RWPE1 (cell line): ENCODE measurements around the gene HYOU1.
A peak's percentile ranks its signal among the peaks of the same experiment; 100 is the strongest.
"Not testable (repeated sequence)": the region's sequence is repeated elsewhere in the genome, so short reads cannot be mapped to it uniquely, and the experiment has no call there.

Experiments
- CTCF ChIA-PET: fragments of 350-600 bp; sonication (Branson Sonifier 250); formaldehyde crosslinking; extraction: SDS; loops from one replicate; lab custom pipeline; 2021; lab: Yijun Ruan, JAX
- POLR2A ChIA-PET: fragments of 400-600 bp; formaldehyde crosslinking; extraction: SDS; loops from one replicate; lab custom pipeline; 2020; ENCODE audit warnings: antibody characterized with exemption; ENCODE audit not compliant: low non-redundant PET; lab: Yijun Ruan, JAX
- DNase-seq: peaks from one replicate; pipeline ENCODE4 v3.0.0; 2012; ENCODE audit warnings: low spot score
- H3K27ac ChIP-seq: fragments of 450-650 bp; 2 replicates; pipeline ENCODE4 v1.5.1; 2017
- TF ChIP-seq, protein P1 (sequence below): fragments of 450-650 bp; conservative IDR thresholded peaks from 2 replicates; pipeline ENCODE4 v1.5.1; 2017; ENCODE audit warnings: low read depth, mild to moderate bottlenecking

The HYOU1 gene

DNA sequence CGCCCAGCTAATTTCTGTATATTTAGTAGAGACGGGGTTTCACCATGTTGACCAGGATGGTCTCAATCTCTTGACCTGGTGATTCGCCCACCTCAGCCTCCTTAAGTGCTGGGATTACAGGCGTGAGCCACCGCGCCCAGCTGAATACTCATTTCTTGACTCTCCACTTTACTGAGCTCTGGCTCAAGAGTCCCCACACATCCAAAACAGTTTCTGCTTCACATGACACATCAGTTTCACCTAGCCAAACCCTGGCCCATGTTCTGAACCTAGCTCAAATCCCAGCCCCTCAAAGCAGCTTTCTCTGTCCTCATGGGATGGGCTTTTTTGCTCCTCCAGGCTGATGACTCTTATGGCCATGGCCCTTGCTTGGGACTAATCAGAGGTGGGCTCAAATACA is 9.8 kb downstream of the HYOU1 start:
- CTCF ChIA-PET: interaction anchor here (0.5 to 1.2 kb wide), 3 partner anchors 9 to 389 kb away, joined by 3 to 5 read pairs (median 3); no protein-coding TSS in a partner anchor
- POLR2A ChIA-PET: interaction anchor here (0.7 to 1.3 kb wide), 2 partner anchors 9 to 21 kb away, joined by 3 to 8 read pairs; partner anchors contain the start of genes HYOU1 and VPS11
- H3K27ac ChIP-seq: no peak overlapping the region
- DNase-seq: no peak
- TF ChIP-seq, protein P1, sequence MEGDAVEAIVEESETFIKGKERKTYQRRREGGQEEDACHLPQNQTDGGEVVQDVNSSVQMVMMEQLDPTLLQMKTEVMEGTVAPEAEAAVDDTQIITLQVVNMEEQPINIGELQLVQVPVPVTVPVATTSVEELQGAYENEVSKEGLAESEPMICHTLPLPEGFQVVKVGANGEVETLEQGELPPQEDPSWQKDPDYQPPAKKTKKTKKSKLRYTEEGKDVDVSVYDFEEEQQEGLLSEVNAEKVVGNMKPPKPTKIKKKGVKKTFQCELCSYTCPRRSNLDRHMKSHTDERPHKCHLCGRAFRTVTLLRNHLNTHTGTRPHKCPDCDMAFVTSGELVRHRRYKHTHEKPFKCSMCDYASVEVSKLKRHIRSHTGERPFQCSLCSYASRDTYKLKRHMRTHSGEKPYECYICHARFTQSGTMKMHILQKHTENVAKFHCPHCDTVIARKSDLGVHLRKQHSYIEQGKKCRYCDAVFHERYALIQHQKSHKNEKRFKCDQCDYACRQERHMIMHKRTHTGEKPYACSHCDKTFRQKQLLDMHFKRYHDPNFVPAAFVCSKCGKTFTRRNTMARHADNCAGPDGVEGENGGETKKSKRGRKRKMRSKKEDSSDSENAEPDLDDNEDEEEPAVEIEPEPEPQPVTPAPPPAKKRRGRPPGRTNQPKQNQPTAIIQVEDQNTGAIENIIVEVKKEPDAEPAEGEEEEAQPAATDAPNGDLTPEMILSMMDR: no peak

DNA sequence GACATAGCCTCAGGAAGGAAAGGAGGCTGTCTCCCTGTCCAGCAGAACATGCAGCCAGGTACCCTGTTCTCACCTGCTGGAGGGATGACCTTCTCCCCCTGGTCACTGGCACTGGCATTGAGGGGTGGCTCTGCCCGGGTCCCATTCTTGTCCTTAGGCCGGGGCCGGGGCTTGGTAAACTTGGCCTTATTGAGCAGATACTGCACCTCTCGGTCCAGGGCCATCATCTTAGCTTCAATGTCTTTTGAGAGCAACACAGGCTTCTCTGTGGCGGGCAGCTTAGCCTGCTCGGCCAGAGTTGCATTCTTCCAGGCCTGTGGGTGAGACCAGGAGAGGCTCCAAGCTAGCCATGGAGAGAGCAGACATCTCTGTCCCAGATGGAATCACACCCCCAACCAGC is 10.5 kb downstream of the HYOU1 start:
- POLR2A ChIA-PET: interaction anchor here (0.6 kb wide), 1 partner anchor 331 kb away, joined by 3 read pairs; no protein-coding TSS in a partner anchor
- H3K27ac ChIP-seq: no peak overlapping the region; the same call in 1 of the 2 replicates
- DNase-seq: no peak
- TF ChIP-seq, protein P1: no peak
- CTCF ChIA-PET: no interaction called here

DNA sequence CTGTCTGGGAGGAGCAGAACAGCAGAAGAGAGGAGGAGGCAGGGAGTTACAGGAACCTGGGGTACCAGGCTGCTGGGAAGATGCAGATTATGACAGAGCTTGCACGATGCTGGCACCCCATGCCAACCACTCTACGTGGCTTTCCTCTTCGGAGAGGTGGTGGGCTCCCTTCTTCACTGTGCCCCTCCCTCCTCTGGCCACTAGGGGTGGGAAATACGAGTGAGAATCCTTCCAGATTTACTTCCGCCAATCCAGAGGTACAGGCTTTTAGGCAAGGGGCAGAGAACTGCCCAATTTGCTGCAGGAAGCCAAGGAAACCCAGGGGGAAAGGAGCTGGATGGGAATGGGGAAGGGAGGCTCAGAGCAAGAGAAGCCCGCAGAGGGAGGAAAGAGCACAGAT is 12.3 kb downstream of the HYOU1 start:
- TF ChIP-seq, protein P1: no peak
- POLR2A ChIA-PET: no interaction called here
- H3K27ac ChIP-seq: no peak overlapping the region
- DNase-seq: no peak
- CTCF ChIA-PET: no interaction called here

DNA sequence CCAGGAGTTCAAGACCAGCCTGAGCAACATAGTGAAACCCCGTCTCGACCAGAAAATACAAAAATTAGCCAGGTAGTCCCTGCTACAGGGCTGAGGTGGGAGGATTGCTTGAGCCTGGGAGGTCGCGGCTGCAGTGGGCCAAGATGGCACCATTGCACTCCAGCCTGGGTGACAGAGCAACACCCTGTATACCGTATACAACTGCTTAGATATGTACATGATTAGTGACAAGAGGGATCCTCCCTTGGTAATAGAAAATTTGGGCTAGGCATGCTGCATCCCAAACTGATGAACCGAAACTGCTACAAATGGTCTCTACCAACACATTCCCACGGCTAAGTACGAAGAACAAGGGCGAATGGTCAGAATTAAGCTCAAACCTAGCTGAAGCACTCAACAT is 14.1 kb downstream of the HYOU1 start:
- POLR2A ChIA-PET: no interaction called here
- 0 out of 2 replicates have a peak overlapping the region, but pooled peaks have one; percentile 10 for H3K27ac ChIP-seq
- no peak for DNase-seq
- TF ChIP-seq, protein P1: no peak
- CTCF ChIA-PET: interaction anchor here (0.6 kb wide), 2 partner anchors 142 to 624 kb away, joined by 3 to 5 read pairs; partner anchors contain the start of gene NHERF4

DNA sequence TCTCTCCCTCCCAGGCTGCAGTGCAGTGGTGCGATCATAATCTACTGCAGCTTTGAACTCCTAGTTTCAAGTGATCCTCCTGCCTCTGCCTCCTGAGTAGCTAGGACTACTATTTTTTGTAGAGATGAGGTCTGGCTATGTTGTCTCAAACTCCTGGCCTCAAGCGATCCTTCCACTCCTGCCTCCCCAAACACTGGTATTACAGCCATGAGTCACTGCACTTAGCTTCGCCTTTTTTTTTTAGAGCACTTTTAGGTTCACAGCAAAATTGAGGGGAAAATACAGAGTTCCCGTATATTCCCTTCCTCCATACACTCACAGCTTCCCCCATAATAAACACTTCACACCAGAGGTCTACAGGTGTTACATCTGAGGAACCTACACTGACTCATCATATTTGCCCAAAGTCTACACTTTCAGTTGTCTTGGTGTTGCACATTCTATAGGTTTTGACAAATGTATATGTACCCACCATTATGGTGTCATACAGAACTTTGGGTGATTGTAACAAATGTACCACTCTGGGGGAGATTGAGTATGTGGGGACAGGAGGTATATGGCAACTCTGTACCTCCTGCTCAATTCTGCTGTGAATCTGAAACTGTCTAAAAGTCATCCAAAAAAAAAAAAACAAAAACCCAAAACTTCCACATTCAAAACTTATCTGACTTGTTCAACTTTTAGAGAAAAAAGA is 15.0 kb downstream of the HYOU1 start:
- no peak overlapping the region for H3K27ac ChIP-seq
- TF ChIP-seq, protein P1: no peak
- ChIA-PET CTCF (interaction anchor here (0.5 to 0.6 kb wide), 2 partner anchors 77 to 143 kb away, joined by 3 read pairs; partner anchors contain the start of gene NHERF4), POLR2A (no interaction called here)
- no peak for DNase-seq

DNA sequence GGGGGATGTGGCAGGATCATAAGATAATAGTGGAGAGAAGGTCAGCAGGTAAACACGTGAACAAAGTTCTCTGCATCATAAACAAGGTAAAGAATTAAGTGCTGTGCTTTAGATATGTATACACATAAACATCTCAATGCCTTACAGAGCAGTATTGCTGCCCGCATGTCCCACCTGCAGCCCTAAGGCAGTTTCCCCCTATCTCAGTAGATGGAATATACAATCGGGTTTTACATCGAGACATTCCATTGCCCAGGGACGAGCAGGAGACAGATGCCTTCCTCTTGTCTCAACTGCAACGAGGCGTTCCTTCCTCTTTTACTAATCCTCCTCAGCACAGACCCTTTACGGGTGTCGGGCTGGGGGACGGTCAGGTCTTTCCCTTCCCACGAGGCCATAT is 17.5 kb downstream of the HYOU1 start:
- CTCF ChIA-PET, POLR2A ChIA-PET, DNase-seq, H3K27ac ChIP-seq: not testable (repeated sequence)

DNA sequence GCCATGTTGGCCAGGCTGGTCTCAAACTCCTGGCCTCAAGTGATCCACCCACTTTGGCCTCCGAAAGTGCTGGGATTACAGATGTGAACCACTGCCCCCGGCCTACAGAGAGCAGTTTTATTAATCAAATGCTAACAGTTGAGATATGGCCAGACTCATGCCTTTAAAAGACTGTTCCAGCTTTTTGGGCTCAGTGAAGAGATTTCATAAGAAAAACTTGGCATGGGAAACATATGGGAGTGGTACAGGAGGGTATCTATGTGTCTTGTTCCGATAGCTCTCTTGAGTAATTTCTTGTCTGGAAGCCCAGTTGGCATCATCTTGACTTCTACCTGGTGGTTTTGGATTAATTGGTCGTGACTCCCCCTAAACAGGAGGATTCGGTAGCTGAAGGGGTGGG is 18.1 kb downstream of the HYOU1 start:
- ChIA-PET POLR2A (no interaction called here), CTCF (interaction anchor here (0.6 kb wide), 1 partner anchor 280 kb away, joined by 4 read pairs; no protein-coding TSS in a partner anchor)
- no peak for DNase-seq
- no peak overlapping the region for H3K27ac ChIP-seq
- TF ChIP-seq, protein P1: no peak
